ENCODE results near the gene IL11RA. TPM values are rescaled to one million over a fixed set of nuclear protein-coding genes. Genes with fewer than 3 reads are reported as not detected.

IL11RA gene
- total and polyA plus RNA-seq, 2 of the 8 experiments (the other 6 are each of a cell fraction or from before 2014, with no cell fraction given): 5.5 to 9.1 TPM

DNA sequence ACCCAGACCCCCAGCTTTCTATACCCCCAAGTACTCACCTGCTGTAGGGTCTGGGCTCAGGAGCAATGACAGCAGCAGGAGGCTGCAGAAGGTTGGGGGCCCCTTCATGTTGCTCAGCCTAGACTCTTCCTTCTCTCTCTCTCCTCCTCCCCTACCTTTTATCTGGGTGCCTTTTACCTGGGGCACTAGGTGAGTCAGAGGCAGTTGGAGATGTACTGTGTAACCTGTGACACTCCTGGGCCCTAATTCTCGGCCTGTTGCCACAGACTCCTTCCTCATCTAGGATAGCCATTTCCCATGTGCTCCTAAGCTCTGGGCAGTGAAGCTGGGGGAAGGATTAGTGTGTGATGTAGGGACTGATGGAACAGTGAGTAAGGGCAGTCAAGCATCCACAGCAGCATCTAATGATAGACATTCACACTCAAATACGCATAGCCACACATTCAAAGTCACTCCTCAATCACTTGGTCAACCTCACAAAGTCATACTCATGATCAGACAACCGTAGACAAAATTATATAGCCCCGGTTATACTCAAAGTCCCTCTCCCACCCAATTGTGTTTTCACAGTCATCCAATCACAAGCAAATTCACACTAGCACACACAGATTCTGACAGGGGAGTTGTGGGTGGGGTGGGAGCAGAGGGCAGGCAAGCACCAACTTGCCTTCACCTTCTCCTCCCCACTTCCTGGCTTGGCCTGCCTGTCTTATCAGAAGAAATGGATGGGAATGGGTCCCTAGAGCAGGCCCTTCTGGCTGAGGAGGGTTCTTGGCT, 10.7 kb downstream of the IL11RA start, which contains the start of gene CCL27 (continued):
- TF ChIP-seq SRF (IDR thresholded peaks at IDR 0.05; ENCODE audit: low read depth, low read length): no peak
- no peak for TF ChIP-seq JUND (IDR thresholded peaks at IDR 0.05; ENCODE audit: low read length)
- TF ChIP-seq TAF7 (optimal IDR thresholded peaks at IDR 0.05; ENCODE audit: borderline replicate concordance, low read depth, low read length): no peak

All from H1 (cell line).